GM18951 (cell line): ENCODE data around the gene IL6.
"Not testable (repeated sequence)": the region's sequence is repeated elsewhere in the genome, so short reads cannot be mapped to it uniquely, and the experiment has no call there.

Experiments used
- POLR2A ChIP-seq: IDR thresholded peaks from 4 replicates; pipeline ENCODE4 v1.6.1; 2011; ENCODE audit warnings: mild to moderate bottlenecking; ENCODE audit not compliant: insufficient read length, insufficient read depth; ENCODE audit errors: extremely low read depth
- in situ Hi-C: fragments of 300-500 bp; cut with MboI; formaldehyde crosslinking; loops from one replicate; pipeline ENCODE4 v1.12.0; 2022; ENCODE audit warnings: low sequenced_read_pairs, mixed read lengths, inconsistent platforms; ENCODE audit not compliant: unreplicated experiment

Gene IL6

DNA sequence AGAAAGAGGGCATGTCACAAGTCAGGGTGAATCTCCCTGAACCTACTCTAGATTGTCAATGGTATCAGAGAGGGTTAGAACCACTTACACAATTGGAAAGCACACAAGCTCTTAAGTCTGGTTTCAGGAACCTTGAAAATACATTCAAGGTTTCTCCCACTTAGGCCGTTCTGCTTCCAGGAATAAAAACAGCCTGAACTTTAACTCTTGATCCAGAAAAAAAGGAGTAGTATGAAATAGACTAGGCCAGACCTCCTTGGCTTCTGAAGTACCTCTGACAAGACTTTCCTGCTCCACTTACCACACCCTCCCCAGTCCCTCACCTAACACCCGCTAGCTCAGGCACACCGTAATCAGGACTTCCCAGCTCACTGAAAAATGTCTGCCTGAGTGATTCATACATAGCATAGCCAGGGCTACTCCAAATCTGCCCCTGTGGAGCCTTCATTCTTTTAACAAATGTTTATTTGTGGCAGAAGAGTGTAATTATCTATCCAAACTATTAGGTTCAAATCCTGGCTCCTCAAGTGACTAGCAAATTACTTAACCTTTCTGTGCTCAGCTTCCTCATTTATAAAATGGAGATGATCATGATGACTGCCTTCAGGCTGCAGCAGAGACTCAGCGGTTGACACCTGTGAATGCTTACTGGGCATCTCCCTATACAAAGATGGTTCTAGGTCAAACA is 30.3 kb upstream of the IL6 start:
- TF ChIP-seq POLR2A: no peak
- in situ Hi-C loops: loop anchor here (10.0 kb wide), 1 partner anchor 1332 kb away; no protein-coding TSS in a partner anchor

DNA sequence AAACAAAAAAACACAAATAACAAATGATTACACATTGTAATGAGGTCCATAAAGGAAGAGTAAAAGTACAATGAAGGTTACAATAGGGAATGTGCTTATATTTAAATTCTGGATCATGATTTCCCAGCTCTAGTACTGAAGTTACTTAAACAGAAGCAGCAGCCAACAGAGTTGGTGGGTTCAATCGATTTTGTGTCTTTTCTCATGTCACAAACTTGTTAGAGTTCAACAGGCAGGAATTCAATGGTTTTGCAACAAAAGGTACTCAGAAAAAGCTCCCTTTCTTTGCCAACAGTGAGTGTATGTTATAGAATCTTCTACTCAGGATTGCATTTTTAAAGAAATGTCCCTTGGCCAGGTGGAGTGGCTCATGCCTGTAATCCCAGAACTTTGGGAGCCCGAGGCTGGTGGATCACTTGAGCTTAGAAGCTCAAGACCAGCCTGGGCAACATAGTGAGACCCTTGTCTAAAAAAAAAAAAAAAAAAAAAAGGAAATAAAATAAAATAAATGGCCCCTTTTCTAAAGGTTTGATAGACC is 29.6 kb upstream of the IL6 start:
- in situ Hi-C loops: loop anchor here (10.0 kb wide), 1 partner anchor 1333 kb away; no protein-coding TSS in a partner anchor
- TF ChIP-seq POLR2A: no peak

DNA sequence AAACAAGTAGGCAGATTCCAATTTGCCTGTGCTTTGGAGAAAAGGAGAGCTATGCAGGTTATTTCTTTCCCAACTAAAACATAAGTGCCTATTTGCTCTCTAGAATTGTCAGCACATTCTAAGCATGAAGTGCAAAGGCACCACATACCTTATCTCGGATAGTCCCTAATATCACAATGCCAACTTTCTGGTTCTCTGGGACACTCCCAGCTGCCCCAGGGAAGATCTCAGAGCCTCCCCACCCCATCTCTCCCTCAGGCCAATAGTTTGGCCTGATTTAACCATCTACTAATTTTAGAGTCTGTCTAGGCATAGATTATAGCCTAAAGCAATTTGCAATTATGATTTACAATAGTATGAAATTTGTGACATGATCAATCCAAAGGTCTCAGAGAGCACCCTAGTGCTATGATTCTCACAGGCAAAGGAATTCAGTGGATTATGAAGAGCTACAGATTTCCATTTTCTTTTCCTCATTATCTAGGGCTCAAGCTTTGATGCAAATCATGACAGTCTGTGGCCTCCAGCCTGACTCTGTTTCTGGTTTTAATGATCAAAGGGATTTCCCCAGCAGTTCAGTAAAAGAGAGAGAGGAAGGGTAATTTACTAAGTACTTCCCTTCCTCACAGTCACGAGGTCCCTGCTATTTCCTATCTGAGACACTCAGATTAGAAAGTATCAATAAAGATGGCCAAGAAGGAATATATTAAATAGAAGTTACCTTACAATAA is 29.0 kb upstream of the IL6 start:
- in situ Hi-C loops: loop anchor here (10.0 kb wide), 1 partner anchor 1333 kb away; no protein-coding TSS in a partner anchor
- no peak for TF ChIP-seq POLR2A

DNA sequence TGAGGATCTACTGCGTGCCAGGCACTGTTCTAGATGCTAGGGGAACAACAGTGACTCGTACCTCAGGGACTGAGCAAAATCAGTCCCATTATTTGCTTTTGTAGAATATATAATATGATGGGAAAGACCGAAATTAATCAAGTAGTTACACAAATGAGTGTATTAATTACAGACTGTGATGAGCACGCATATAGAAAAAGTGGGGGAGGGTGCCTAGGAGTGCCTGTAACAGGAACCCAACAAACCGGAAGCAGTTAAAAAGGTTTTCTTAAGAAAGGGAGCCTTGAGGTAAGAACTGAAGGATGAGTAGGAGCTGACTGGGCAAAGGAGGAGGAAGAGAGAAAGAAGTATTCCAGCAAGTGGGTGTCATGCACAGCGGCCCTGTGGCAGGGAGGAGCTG is 28.2 kb upstream of the IL6 start:
- no peak for TF ChIP-seq POLR2A
- in situ Hi-C loops: loop anchor here (10.0 kb wide), 1 partner anchor 1334 kb away; no protein-coding TSS in a partner anchor

DNA sequence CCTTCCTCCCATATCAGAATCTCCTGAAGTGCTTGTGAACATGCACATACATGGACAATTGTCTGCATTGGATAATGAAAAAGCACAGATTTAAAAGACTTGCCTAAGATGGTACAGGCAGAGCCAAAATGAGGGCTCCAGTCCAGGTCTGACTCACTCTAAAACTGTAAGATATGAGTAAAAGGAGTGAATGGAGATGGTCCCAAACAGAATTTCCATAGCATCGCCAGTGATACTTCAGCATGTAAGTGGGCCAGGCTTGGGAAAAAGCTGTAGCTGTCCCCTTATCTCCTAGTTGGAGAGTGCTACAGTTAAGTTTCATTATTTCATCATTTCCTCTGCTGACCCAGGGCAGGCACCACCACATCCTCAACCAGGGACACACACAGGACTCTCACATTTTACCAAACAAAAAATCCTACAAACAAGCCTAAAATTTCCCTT is 26.4 kb upstream of the IL6 start:
- TF ChIP-seq POLR2A: no peak
- in situ Hi-C loops: no loop called here

DNA sequence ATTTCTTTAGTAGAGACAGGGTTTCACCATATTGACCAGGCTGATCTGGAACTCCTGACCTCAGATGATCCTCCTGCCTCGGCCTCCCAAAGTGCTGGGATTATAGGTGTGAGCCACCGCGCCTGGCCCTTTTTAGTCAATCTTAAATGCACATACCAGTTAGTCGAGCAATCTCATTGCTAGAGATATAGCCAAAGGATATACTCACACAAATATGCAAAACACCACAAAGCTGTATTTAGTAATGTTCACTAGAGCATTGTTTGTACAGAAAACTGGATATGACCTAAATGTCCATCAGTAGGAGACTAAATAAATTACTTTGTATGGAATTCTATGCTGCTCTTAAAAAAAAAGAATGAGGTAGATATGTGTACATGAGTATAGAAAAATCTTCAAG is 24.5 kb upstream of the IL6 start:
- no peak for TF ChIP-seq POLR2A
- in situ Hi-C loops: no loop called here

DNA sequence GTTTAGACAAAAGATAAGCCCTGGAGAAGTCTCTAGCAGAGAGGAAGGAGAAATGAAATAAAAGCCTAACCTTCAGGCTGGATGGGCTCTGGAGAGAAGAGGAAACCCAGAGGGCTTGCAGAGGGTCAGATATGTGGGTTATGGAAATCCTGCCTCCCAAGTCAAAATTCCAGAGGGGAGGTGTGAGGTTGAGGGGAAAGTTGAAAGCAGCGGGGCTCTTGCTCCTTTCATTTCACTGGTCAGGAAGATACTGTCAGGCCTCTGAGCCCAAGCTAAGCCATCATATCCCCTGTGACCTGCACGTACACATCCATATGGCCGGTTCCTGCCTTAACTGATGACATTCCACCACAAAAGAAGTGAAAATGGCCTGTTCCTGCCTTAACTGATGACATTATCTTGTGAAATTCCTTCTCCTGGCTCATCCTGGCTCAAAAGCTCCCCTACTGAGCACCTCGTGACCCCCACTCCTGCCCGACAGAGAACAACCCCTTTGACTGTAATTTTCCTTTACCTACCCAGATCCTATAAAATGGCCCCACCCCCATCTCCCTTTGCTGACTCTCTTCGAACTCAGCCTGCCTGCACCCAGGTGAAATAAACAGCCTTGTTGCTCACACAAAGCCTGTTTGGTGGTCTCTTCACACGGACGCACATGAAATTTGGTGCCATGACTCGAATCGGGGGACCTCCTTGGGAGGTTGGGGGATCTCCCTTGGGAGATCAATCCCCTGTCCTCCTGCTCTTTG is 23.7 kb upstream of the IL6 start:
- in situ Hi-C loops: not testable (repeated sequence)

DNA sequence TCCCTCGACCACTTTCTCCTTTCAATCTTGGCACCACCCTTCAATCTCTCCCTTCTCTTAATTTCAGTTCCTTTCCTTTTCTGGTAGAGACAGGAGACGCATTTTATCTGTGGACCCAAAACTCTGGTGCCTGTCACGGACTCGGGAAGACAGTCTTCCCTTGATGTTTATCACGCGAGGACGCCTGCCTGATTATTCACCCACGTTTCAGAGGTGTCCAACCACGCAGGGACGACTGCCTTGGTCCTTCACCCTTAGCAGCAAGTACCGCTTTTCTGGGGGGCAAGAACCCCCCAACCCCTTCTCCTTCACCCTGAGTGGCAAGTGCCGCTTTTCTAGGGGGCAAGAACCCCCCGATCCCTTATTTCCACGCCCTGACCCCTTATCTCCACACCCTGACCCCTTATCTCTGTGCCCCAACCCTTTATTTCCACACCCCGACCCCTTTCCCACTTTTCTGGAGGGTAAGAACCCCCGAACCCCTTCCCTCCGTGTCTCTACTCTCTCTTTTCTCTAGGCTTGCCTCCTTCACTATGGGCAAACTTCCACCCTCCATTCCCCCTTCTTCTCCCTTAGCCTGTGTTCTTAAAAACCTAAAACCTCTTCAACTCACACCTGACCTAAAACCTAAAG is 22.9 kb upstream of the IL6 start:
- in situ Hi-C loops: not testable (repeated sequence)

DNA sequence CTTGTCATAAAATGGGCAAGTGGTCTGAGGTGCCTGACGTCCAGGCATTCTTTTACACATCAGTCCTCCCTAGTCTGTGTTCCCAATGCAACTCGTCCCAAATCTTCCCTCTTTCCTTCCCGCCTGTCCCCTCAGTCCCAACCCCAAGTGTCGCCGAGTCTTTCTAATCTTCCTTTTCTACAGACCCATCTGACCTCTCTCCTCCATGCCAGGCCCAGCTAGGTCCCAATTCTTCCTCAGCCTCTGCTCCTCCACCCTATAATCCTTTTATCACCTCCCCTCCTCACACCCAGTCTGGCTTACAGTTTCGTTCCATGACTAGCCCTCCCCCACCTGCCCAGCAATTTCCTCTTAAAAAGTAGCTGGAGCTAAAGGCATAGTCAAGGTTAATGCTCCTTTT is 22.3 kb upstream of the IL6 start:
- in situ Hi-C loops: not testable (repeated sequence)

DNA sequence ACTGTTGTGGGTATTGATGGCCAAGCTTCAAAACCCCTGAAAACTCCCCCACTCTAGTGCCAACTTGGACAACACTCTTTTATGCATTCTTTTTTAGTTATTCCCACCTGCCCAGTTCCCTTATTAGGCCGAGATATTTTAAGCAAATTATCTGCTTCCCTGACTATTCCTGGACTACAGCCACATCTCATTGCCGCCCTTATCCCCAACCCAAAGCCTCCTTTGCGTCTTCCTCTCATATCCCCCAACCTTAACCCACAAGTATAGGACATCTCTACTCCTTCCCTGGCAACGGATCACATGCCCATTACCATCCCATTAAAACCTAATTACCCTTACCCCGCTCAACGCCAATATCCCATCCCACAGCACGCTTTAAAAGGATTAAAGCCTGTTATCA is 21.1 kb upstream of the IL6 start:
- in situ Hi-C loops: not testable (repeated sequence)

DNA sequence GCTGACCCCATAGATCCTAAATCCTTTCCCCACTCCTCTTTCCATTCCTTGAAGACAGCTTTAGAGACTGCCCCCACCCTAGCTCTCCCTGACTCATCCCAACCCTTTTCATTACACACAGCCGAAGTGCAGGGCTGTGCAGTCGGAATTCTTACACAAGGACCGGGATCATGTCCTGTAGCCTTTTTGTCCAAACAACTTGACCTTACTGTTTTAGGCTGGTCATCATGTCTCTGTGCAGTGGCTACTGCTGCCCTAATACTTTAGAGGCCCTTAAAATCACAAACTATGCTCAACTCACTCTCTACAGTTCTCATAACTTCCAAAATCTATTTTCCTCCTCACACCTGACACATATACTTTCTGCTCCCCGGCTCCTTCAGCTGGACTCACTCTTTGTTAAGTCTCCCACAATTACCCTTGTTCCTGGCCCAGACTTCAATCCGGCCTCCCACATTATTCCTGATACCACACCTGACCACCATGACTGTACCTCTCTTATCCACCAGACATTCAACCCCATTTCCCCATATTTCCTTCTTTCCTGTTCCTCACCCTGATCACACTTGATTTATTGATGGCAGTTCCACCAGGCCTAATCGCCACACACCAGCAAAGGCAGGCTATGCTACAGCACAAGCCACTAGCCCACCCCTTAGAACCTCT is 19.8 kb upstream of the IL6 start:
- in situ Hi-C loops: not testable (repeated sequence)

DNA sequence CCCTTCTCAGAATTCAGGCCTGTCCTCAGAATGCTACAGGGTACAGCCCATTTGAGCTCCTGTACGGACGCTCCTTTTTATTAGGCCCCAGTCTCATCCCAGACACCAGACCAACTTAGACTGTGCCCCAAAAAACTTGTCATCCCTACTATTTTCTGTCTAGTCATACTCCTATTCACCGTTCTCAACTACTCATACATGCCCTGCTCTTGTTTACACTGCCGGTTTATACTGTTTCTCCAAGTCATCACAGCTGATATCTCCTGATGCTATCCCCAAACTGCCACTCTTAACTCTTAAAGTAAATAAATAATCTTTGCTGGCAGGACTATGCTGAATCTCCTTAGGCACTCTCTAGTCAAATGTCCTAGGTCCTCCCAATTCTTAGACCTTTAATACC is 18.8 kb upstream of the IL6 start:
- in situ Hi-C loops: not testable (repeated sequence)

DNA sequence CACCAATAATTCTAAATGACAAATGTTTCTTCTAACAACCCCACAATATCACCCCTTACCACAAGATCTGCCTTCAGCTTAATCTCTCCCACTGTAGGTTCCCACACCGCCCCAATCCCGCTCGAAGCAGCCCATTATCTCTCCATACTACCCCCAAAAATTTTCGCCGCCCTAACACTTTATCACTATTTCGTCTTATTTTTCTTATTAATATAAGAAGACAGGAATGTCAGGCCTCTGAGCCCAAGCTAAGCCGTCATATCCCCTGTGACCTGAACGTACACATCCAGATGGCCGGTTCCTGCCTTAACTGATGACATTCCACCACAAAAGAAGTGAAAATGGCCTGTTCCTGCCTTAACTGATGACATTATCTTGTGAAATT is 18.3 kb upstream of the IL6 start:
- in situ Hi-C loops: not testable (repeated sequence)

DNA sequence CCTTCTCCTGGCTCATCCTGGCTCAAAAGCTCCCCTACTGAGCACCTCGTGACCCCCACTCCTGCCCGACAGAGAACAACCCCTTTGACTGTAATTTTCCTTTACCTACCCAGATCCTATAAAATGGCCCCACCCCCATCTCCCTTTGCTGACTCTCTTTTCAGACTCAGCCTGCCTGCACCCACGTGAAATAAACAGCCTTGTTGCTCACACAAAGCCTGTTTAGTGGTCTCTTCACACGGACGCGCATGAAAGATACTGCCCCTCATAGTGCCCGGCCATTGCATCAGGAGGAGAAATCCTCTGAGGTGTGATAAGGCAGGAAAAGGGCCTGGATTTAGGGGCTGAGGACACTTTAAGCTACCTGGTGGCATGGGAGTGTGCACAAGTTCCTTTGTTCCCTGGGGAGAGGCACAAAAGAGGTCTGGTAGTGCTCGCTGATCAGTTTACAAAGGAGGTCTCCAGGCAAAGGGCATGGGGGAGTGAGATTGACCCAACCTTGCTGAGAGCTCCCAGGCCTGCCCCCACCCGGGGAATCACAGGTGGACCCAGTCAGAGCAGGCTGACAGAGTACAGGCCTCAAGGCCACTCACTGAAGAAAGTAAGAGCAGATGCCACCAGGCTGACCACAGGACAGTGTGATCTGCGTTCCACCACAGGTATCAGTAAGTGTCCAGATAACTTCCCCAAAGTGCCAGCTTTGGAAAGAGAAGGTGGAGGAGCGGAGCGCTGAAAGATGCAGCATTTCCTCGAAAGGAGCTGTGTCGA is 17.8 kb upstream of the IL6 start:
- in situ Hi-C loops: not testable (repeated sequence)
